HG02870 (cell line): ENCODE data around the gene CIP2A.
"Not testable (repeated sequence)": the region's sequence is repeated elsewhere in the genome, so short reads cannot be mapped to it uniquely, and the experiment has no call there.

Experiments used
- ATAC-seq: cut with Tn5 transposase; IDR thresholded peaks from one replicate; pipeline ENCODE4 v1.9.1; 2021; ENCODE audit warnings: mild to moderate bottlenecking, moderate library complexity; ENCODE audit not compliant: unreplicated experiment

CIP2A gene

DNA sequence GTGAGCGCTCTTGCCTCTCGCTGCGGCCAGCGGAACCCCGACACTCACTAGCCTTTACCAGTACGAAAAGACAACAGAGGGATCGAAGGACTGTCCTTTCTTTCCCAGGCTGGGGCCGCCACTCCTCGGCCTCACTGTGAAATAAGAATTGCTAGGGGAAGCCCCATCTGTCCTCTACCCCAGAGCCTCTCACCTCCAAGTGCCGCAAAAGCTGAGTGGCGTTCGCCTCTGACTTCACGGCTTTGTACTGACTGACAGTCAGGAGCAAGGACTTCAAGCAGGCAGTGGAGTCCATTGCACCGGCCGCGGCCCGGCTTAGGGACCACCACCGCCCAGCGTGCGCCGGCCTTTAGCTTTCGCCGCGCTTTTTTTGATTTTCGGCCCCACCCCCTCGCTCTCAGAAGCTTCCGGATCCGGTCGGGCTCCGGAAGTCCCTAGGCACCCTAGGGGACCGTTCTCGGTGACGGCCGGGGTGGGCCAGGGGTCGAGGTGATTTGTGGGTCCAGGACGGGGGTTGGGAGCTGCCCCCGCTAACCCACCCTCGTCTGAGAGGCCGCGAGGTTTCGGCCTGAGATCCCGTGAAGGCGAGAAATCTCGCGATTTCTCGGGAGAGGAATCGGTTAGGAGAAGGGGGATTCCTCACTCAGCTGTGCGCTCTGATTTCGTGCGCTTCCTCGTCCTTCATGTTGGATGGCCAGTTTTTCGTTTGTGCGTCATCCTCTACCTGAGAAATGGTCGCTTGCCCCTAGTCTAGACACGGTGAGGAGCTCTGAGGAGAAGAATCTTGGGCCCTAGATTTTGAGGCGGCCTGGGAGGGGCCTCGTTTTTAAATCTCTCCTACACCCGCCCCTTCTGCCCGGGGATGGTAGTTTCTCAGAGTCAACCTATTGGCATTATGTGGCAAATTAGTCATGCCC, at the start of gene CIP2A, which contains the start of gene DZIP3:
TSS of gene CIP2A (minus strand) at position 358 of the 917 bp plus-strand sequence. CDS start at position 295, 63 bp downstream.
TSS of gene DZIP3 (plus strand) at position 642 of the 917 bp plus-strand sequence. CDS start 15,685 bp downstream, outside the sequence.
- peak; percentile 88 for ATAC-seq

- no peak for ATAC-seq
Measured at GRCh38 chr3:108629974-108630373, 40.7 kb upstream of the CIP2A start.

DNA sequence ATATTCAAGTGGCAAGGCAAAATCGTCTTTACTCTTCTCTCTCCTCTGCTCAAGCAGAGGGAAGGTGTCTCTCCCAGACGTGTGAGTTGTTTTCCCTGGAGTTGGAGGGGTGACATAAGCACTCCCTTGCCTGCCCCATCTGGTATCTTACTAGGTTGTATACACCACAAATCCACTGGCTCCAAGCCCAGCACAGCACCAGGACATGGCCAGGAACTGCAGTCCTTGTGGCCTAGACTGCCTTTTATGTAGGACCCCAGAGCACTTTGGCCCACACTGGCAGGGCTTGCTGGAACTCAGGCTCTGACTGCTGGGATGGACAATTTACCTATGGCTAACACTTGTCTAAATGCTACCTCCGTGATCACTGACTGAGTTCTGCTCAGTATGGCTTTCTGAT, 34.3 kb upstream of the CIP2A start:
- ATAC-seq, result no peak

- no peak for ATAC-seq
Measured at GRCh38 chr3:108620250-108620649, 31.0 kb upstream of the CIP2A start.

- not testable (repeated sequence) for ATAC-seq
Measured at GRCh38 chr3:108616090-108616489, 26.9 kb upstream of the CIP2A start.

GRCh38 chr3:108610651-108611050, 21.4 kb upstream of the CIP2A start:
- no peak for ATAC-seq

DNA sequence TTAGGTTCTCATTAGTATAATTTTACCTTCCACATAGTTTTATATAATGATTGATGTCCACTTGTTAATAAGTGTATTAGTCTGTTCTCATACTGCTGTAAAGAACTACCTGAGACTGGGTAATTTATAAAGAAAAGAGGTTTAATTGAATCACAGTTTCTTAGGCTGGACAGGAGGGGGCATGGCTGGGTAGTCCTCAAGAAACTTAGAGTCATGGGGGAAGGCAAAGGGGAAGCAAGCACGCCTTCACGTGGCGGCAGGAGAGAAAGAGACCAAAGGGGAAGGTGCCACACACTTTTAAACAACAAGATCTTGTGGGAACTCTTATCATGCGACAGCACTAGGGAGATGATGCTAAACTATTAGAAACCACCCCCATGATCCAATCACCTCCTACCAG, 19.5 kb upstream of the CIP2A start:
- ATAC-seq, result no peak

DNA sequence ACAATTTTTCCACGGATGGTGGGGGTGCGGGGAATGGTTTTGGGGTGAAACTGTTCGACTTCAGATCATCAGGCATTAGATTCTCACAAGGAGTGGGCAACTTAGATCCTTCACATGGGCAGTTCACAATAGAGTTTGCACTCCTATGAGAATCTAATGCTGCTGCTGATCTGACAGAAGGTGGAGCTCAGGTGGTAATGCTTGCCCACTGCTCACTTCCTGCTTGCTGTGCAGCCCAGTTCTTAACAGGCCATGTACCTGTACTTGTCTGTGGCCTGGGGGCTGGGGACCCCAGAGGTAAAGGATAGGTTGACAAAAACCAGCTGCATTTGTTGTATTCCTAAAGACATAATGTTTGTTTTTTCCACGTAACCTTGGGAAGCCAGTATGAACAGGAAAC, 16.3 kb upstream of the CIP2A start:
- ATAC-seq, result no peak

- ATAC-seq, result no peak
Measured at GRCh38 chr3:108605028-108605427, 15.8 kb upstream of the CIP2A start.

DNA sequence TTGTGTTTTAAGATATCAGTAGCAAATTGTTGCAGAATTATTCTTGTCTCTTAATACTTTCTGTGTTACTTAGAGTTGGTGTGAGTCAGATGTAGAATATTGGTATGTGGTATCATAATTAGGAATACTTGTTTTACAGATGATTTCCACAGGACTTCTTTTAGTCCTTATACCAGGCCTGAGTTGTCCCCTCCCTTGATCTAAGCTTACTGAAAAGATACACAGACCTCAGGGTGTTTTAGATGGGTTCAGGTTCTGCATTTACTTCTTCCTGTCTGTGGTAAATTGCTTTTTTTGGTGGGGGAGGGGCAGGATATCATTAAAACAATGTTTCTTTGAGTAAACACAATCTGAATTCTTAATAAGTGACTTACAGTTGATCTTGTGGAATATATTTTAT, 14.5 kb upstream of the CIP2A start:
- ATAC-seq, result no peak

- no peak for ATAC-seq
Measured at GRCh38 chr3:108602935-108603294, 13.7 kb upstream of the CIP2A start.

GRCh38 chr3:108602249-108602934, 13.2 kb upstream of the CIP2A start:
- no peak for ATAC-seq

DNA sequence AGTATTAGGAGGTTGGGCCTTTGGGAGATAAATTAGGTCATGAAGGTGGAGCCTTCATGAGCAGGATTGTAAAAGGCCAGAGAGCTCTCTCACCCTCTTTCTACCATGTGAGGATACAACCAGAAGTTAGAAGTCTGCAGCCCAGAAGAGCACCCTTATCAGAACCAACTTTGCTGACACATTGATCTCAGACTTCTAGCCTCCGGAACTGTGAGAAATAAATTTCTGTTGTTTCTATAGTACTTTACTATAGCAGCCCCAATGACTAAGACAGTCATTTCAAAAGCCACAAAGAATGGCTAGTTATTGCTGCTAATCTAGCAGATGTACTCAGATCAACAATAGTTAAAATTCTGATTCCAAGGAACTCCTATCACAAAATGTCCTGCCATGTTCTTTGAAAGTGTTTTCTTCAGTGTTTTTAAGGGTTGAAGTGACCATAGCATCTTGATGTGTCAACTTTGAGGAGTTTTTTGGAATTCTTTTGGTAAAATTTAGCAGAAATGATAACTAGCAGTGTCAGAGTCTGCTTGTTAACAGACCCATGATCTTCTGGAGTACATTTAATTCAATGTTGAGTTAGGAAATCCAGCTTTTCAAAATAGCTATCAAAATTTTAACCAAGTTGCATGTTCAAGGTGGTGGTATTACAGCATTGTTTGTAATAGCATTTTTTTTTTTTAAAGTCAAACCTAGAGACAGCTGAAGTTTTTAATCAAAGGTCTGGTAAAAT, 10.6 kb upstream of the CIP2A start:
- peak; percentile 64 for ATAC-seq

DNA sequence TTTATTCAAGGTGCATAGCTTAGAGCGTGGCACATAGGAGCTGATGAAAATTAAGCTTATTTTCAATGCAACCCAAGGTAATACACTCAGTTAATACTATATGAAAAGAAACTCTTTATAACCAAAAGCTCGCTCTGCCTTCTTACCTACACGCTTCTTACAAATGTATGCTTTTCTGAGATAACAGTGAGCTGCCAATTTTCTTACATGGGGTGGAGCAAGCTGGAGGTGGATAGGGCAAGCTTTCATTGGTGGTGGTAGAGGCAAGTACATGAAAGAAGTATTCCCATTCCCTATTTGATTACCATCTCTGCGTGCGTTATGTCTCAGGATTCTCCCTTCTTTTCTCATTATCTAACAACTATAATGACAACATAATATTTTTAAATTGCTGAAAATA, 9.1 kb upstream of the CIP2A start:
- ATAC-seq, result no peak

GRCh38 chr3:108595321-108595720, 6.1 kb upstream of the CIP2A start:
- ATAC-seq, result no peak

GRCh38 chr3:108590460-108590859, 1.2 kb upstream of the CIP2A start:
- ATAC-seq, result no peak

GRCh38 chr3:108589998-108590323, 723 bp upstream of the CIP2A start:
- ATAC-seq, result no peak

DNA sequence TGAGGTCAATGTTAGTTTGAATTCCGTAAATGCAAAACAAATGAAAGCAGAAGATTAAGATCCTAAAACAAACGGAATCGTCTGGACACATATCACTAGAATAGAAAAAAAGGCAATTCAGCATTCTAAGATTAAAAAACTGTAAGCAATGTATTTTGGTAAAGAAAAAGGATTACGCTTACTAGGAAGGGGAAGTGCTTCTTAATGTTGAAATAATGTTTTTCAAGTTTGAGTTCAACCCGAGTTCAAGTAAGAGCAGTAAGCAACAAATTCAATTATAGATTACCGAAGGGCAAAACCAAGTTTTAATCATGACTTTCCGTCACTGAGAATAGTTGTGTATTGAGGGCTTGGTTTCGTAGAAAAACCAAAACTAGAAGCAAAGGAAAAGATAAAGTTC, 637 bp downstream of the CIP2A start:
- no peak for ATAC-seq

- no peak for ATAC-seq
Measured at GRCh38 chr3:108578064-108578463, 11.2 kb downstream of the CIP2A start.

GRCh38 chr3:108569336-108569735, 19.9 kb downstream of the CIP2A start:
- ATAC-seq, result no peak

GRCh38 chr3:108566599-108566998, 22.6 kb downstream of the CIP2A start:
- no peak for ATAC-seq

DNA sequence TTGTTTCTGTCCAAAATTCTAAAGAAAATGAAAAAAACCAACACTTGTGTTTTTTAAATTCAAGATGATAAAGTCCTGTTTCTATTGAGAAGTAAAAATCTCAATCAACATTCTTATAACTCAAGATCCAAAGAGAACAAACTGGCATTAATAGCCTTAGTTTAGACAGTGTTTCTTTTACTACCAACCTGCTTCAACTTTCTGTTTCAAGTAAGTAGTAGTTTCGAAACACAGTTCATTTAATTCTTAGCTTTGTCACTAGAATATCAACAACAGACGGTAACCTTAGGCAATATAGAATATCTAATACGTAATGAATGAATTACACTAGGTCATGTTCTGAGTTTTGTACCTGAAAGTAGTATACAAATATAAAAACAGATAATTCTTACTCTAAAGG, 23.7 kb downstream of the CIP2A start:
- no peak for ATAC-seq
